ENCODE measurements around the gene SLX4.
"Not testable (repeated sequence)": the region's sequence is repeated elsewhere in the genome, so short reads cannot be mapped to it uniquely, and the experiment has no call there.

The SLX4 gene

GRCh38 chr16:3612510-3613466 is 1.4 kb upstream of the SLX4 start:
- no peak for DNase-seq (ENCODE audit: extremely low read depth, low read depth)
- TF ChIP-seq CTCF (IDR thresholded peaks at IDR 0.05; ENCODE audit: low read depth, low read length) = no peak

GRCh38 chr16:3610698-3611145 is 684 bp downstream of the SLX4 start:
- no peak for DNase-seq (ENCODE audit: extremely low read depth, low read depth)
- no peak for TF ChIP-seq CTCF (IDR thresholded peaks at IDR 0.05; ENCODE audit: low read depth, low read length)

GRCh38 chr16:3609895-3610697 is 1.3 kb downstream of the SLX4 start:
- TF ChIP-seq CTCF (IDR thresholded peaks at IDR 0.05; ENCODE audit: low read depth, low read length) = no peak
- no peak for DNase-seq (ENCODE audit: extremely low read depth, low read depth)

- not testable (repeated sequence) for DNase-seq (ENCODE audit: extremely low read depth, low read depth)
Observed at GRCh38 chr16:3608976-3609375, 2.4 kb downstream of the SLX4 start.

GRCh38 chr16:3608069-3608468 is 3.3 kb downstream of the SLX4 start:
- no peak for DNase-seq (ENCODE audit: extremely low read depth, low read depth)
- no peak for TF ChIP-seq CTCF (IDR thresholded peaks at IDR 0.05; ENCODE audit: low read depth, low read length)

- no peak for TF ChIP-seq CTCF (IDR thresholded peaks at IDR 0.05; ENCODE audit: low read depth, low read length)
- no peak for DNase-seq (ENCODE audit: extremely low read depth, low read depth)
Observed at GRCh38 chr16:3607634-3608033, 3.8 kb downstream of the SLX4 start.

GRCh38 chr16:3607161-3607560 is 4.2 kb downstream of the SLX4 start:
- TF ChIP-seq CTCF (IDR thresholded peaks at IDR 0.05; ENCODE audit: low read depth, low read length) = no peak
- DNase-seq (ENCODE audit: extremely low read depth, low read depth) = no peak

Measured in AG09319 (cell line).